Ishikawa (cell line): Measurements from ENCODE around the gene NAGLU.

Source experiments
- CEBPB ChIP-seq: IDR thresholded peaks from 2 replicates; pipeline ENCODE4 v1.6.1; 2012
- EP300 ChIP-seq: IDR thresholded peaks from 2 replicates; pipeline ENCODE4 v1.6.1; 2012; ENCODE audit warnings: borderline replicate concordance

DNA sequence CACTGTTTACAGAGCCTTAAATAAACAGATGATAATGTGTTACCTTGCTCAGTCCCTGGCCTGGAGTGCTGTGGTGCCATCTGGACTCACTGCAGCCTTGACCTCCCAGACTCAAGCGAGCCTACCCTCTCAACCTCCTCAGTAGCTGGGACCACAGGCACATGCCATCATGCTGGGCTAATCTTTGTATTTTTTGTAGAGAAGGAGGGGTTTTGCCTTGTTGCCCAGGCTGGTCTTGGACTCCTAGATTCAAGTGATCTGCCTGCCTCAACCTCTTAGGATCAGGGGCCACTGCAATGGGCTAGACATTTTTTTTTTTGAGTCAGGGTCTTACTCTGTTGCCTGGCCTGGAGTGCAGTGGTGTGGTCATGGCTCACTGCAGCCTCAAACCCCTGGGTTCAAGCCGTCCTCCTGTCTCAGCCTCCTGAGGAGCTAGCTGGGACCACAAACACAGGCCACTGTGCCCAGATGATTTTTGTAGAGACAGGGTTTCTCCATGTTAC is 5.0 kb upstream of the NAGLU start:
- TF ChIP-seq CEBPB (no peak), EP300 (no peak)
